HG02642 (cell line): ENCODE results near the gene SH2D3C.
"Not testable (repeated sequence)": the region's sequence is repeated elsewhere in the genome, so short reads cannot be mapped to it uniquely, and the experiment has no call there.

Experiments
- ATAC-seq: cut with Tn5 transposase; IDR thresholded peaks from one replicate; pipeline ENCODE4 v1.9.1; 2021; ENCODE audit warnings: mild to moderate bottlenecking; ENCODE audit not compliant: unreplicated experiment, poor library complexity

The SH2D3C gene

GRCh38 chr9:127769929-127770582, 8.4 kb downstream of the SH2D3C start:
- ATAC-seq, result no peak

- no peak for ATAC-seq
These were observed 9.4 kb downstream of the SH2D3C start for GRCh38 chr9:127769101-127769500.

- no peak for ATAC-seq
These were observed 9.8 kb downstream of the SH2D3C start for GRCh38 chr9:127768698-127769097.

- no peak for ATAC-seq
These were observed 10.5 kb downstream of the SH2D3C start for GRCh38 chr9:127767909-127768331.

- ATAC-seq, result no peak
These were observed 11.1 kb downstream of the SH2D3C start for GRCh38 chr9:127767410-127767809.

GRCh38 chr9:127765418-127765817, 13.0 kb downstream of the SH2D3C start:
- no peak for ATAC-seq

GRCh38 chr9:127763918-127764384, 14.5 kb downstream of the SH2D3C start:
- no peak for ATAC-seq

- ATAC-seq, result no peak
These were observed 16.3 kb downstream of the SH2D3C start for GRCh38 chr9:127762111-127762676.

GRCh38 chr9:127761491-127761956, 16.9 kb downstream of the SH2D3C start:
- ATAC-seq, result no peak

- no peak for ATAC-seq
These were observed 17.4 kb downstream of the SH2D3C start for GRCh38 chr9:127761061-127761460.

GRCh38 chr9:127758843-127759242, 19.6 kb downstream of the SH2D3C start:
- ATAC-seq, result no peak

GRCh38 chr9:127756776-127757175, 21.7 kb downstream of the SH2D3C start:
- ATAC-seq, result not testable (repeated sequence)

GRCh38 chr9:127756233-127756632, 22.2 kb downstream of the SH2D3C start:
- ATAC-seq, result no peak

GRCh38 chr9:127755061-127756060, 23.1 kb downstream of the SH2D3C start:
- ATAC-seq, result no peak

- ATAC-seq, result no peak
These were observed 24.1 kb downstream of the SH2D3C start for GRCh38 chr9:127754099-127755060.

- no peak for ATAC-seq
These were observed 24.8 kb downstream of the SH2D3C start for GRCh38 chr9:127753622-127754021.

- ATAC-seq, result no peak
These were observed 25.3 kb downstream of the SH2D3C start for GRCh38 chr9:127753148-127753547.

- ATAC-seq, result no peak
These were observed 27.0 kb downstream of the SH2D3C start for GRCh38 chr9:127751269-127752054.
